ES-I3 (cell line): ENCODE results near the gene IGIP.
A peak's percentile ranks its signal among the peaks of the same experiment; 100 is the strongest.

ENCODE experiments used
- H3K36me3 ChIP-seq: 2 replicates; pipeline ENCODE4 v1.6.1; 2013; ENCODE audit warnings: mild to moderate bottlenecking, low read length, control low read depth, moderate library complexity; ENCODE audit not compliant: insufficient read depth
- H3K4me1 ChIP-seq: 2 replicates; pipeline ENCODE4 v1.6.1; 2013; ENCODE audit warnings: mild to moderate bottlenecking, control low read depth, low read length; ENCODE audit not compliant: insufficient read depth
- H3K9ac ChIP-seq: 2 replicates; pipeline ENCODE4 v1.6.1; 2013; ENCODE audit warnings: low read depth, mild to moderate bottlenecking, low read length, moderate library complexity
- H3K9me3 ChIP-seq: 2 replicates; pipeline ENCODE4 v1.6.1; 2013; ENCODE audit warnings: mild to moderate bottlenecking, low read length, moderate library complexity; ENCODE audit not compliant: control insufficient read depth, insufficient read depth

IGIP gene

DNA sequence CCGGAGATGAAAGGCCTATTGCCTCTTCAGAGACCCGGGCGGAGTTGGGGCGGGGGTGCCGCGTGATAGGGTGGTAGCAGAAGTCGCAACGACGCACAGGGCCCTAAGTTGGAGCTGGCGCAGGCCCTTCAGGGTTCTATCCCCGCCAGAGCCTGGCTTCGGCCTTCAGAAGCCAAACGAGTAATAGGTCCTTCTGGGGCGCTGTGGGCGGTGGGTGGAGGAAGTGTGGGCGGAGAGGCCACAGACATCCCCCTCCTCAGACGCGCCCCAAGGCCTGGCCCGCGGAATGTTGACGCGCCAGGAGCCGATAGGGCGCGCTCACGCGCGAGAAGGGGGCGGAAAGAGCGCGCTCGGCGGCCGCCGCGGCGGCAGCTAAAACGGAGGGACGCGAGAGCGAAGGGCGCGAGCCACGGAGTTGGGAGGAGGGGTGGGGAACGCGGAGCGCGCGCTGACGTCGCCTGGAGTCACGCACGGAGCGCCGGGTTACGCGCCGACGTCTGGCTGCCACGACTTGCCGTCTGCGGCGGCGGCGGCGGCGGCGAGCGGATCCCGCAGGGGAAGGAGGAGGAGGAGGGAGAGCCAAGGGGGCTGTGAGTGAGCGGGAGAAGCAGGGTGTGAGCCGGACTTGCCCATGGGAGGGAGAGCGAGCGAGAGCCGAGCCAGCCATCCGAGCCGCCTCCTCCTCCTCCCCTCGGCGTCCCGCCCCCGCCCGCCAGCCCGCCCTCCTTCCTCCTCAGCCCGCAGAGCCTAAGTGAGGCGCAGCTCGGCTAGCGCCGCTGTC is 18.2 kb upstream of the IGIP start:
- Histone ChIP-seq H3K36me3 (no peaks in the 10 kb centered on the region), H3K9ac (peak overlapping the region; percentile 92), H3K9me3 (no peaks in the 10 kb centered on the region), H3K4me1 (peaks cover 15% of the 10 kb centered on the region)

- peaks cover 16% of the 10 kb centered on the region for H3K4me1 ChIP-seq
- H3K36me3 ChIP-seq: no peaks in the 10 kb centered on the region
- no peaks in the 10 kb centered on the region for H3K9me3 ChIP-seq
- H3K9ac ChIP-seq: peak overlapping the region; percentile 92; the same call in 1 of the 2 replicates
These were observed 17.4 kb upstream of the IGIP start for GRCh38 chr5:140108093-140109017.

DNA sequence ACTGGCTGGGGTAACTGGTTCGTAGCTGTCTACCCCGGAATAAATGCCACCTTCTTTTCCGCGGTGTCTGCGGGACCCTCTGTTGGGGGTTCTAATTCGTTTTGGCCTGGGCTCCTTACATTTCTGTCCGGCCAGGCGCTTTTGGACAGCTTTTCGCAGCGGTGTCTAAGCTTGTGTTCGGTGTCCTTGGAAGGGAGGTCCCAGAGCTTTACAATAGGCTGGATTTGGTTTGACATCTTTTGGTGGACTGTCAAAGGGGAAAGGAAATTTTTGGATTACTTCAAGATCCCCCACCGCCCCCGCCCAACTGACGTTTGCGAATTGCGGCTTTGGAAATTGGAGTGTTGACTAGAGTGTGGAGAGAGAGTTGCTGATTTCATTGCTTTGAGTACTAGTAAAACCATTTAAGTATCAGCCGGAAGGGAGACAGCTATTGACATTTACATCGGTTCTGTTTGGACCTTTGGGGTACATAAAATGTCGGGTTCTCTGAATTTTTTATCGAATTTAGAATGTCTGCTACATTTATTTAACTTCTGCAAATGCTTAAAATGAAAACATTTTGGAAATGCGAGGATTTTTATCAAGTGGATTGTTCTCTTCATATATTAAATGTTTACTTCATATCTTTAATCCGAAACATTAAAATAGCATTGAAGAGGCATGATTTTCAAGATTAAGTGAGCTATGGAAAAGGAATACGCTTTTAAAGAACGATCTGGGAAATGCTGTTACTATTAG is 16.5 kb upstream of the IGIP start:
- Histone ChIP-seq H3K4me1 (peaks cover 16% of the 10 kb centered on the region), H3K9ac (peak overlapping the region; percentile 92; the same call in 1 of the 2 replicates), H3K36me3 (no peaks in the 10 kb centered on the region), H3K9me3 (no peaks in the 10 kb centered on the region)

DNA sequence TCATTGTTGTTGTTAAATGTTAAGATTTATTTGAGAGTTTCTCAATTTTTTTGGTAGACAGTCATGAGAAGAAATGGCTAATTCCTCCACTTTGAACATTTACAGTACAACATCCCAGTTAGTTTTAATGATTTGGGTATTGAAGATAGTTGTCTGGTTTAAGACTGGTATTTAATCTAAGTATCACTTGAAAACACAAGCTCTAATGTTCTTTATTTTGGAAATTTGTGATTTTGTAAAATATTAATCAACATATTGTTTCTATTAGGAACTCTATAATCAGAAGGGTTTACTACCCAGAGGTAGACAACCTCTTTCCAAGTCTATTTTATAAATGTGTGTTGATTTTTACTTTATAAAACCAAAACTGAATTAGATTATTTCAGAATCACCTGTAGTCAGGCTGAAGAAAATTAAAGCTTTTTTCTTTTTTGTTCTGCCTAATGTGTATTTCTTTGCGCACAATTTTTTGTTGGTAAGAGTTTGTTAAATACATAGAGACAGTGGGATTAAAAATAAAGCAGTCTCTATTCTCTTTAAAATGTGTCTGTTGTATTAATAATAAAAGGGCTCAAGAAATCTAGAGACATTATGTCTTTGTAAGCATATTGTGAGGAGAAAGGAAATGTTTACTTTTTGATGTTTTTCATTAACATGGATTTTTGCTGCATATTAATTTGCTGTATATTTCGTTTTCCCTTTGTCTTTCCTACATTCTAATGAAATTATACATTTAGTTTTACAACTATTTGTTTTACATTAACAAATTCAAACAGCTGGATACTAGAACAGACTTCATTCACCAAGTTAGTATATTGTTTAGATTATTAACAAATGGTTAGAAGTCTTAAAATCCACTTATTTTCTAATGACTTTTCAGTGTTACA is 15.7 kb upstream of the IGIP start:
- no peak overlapping the region for H3K9ac ChIP-seq
- H3K4me1 ChIP-seq: peaks cover 16% of the 10 kb centered on the region
- no peaks in the 10 kb centered on the region for H3K36me3 ChIP-seq
- no peaks in the 10 kb centered on the region for H3K9me3 ChIP-seq

GRCh38 chr5:140110646-140110957 is 15.1 kb upstream of the IGIP start:
- Histone ChIP-seq H3K36me3 (no peaks in the 10 kb centered on the region), H3K9me3 (no peaks in the 10 kb centered on the region), H3K9ac (no peak overlapping the region), H3K4me1 (peaks cover 20% of the 10 kb centered on the region)

DNA sequence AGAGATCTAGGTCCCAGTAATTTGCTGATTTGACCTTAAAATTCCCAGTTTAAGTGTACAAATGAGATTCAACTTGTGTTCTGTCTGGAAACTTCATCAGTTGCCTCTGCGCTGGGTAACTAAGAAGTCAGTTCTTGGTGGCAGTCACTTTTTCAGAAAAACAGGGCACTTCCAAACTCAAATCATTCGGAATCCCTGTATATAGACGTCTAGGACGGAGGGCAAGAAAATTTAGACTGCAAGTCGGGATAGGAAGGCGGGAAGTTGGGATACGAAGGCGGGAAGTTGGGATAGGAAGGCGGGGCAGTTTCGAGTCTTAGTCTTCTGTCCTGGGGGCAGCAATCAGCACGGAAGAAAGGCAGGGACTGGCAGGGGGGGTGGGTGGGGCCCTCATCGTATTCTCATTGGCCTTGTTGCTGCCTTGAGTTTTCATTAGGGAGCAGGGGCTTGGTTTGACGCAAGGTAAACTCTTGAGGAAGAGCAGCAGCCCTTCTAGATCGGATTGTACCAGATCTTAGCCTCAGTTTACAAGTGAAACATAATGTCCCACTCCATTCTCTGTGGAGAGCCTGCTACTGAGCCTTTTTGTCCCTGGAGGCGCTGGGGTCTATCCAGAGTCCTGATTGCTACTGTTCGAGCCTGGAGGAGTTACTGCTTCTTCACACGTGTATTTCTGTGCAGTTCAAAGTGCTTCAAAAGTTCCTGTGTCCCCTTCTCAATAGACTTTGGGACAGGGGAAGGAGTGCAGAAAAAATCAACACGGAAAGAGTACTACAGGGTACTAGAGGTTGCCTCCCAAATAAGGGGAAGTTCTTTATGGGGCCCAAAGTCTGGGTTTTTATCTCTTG is 14.5 kb upstream of the IGIP start:
- H3K4me1 ChIP-seq: peaks cover 20% of the 10 kb centered on the region
- H3K36me3 ChIP-seq: no peaks in the 10 kb centered on the region
- H3K9me3 ChIP-seq: no peaks in the 10 kb centered on the region
- H3K9ac ChIP-seq: no peak overlapping the region

- peaks cover 20% of the 10 kb centered on the region for H3K4me1 ChIP-seq
- no peaks in the 10 kb centered on the region for H3K36me3 ChIP-seq
- H3K9me3 ChIP-seq: no peaks in the 10 kb centered on the region
- no peak overlapping the region for H3K9ac ChIP-seq
These were observed 13.7 kb upstream of the IGIP start for GRCh38 chr5:140111859-140112551.

DNA sequence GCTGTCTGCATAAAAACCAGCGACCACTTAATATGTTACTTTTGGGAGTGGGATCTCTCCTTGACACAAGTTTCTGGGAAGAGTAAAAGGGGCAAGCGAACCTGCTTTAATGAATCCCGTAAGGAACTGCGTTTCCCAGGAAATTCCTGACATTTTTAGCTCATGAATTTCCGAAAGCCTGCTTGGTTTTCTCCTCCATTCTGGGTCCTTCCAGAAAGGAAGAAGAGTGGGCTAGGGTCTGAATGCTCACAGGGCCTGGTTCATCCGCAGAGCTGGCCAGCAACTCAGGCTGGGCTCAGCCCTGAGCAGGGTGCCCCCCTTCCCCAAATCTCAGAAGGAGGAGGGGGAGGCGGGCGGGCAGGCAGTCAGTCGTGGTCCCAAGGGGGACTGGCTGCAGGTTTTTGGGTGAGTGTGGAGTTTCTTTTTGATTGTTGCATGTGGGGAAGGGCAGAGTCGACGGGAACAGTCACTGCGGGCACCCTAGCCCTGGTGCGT is 13.0 kb upstream of the IGIP start:
- H3K9me3 ChIP-seq: no peaks in the 10 kb centered on the region
- no peaks in the 10 kb centered on the region for H3K36me3 ChIP-seq
- H3K9ac ChIP-seq: peak overlapping the region; percentile 77; the same call in 1 of the 2 replicates
- H3K4me1 ChIP-seq: peaks cover 20% of the 10 kb centered on the region

GRCh38 chr5:140113180-140113698 is 12.5 kb upstream of the IGIP start:
- Histone ChIP-seq H3K9me3 (no peaks in the 10 kb centered on the region), H3K4me1 (peaks cover 24% of the 10 kb centered on the region), H3K9ac (peak overlapping the region; percentile 77), H3K36me3 (no peaks in the 10 kb centered on the region)

GRCh38 chr5:140113699-140114263 is 12.0 kb upstream of the IGIP start, which contains the start of gene PURA:
Gene PURA (plus strand): TSS chr5:140114109. CDS start chr5:140114182, 73 bp downstream.
- Histone ChIP-seq H3K4me1 (peaks cover 24% of the 10 kb centered on the region), H3K9ac (peak within 1 kb of the TSS; percentile 84), H3K9me3 (no peaks in the 10 kb centered on the region), H3K36me3 (no peaks in the 10 kb centered on the region)

- Histone ChIP-seq H3K4me1 (peaks cover 24% of the 10 kb centered on the region), H3K9ac (peak overlapping the region; percentile 84), H3K36me3 (no peaks in the 10 kb centered on the region), H3K9me3 (no peaks in the 10 kb centered on the region)
These were observed 11.2 kb upstream of the IGIP start for GRCh38 chr5:140114341-140115185.
